GM18861 (cell line): ENCODE data around the gene BTC.
"Not testable (repeated sequence)": the region's sequence is repeated elsewhere in the genome, so short reads cannot be mapped to it uniquely, and the experiment has no call there.

Source experiments
- ATAC-seq: cut with Tn5 transposase; IDR thresholded peaks from one replicate; pipeline ENCODE4 v1.9.1; 2021; ENCODE audit not compliant: unreplicated experiment

The BTC gene

GRCh38 chr4:74758551-74759145 is 35.7 kb downstream of the BTC start:
- no peak for ATAC-seq

DNA sequence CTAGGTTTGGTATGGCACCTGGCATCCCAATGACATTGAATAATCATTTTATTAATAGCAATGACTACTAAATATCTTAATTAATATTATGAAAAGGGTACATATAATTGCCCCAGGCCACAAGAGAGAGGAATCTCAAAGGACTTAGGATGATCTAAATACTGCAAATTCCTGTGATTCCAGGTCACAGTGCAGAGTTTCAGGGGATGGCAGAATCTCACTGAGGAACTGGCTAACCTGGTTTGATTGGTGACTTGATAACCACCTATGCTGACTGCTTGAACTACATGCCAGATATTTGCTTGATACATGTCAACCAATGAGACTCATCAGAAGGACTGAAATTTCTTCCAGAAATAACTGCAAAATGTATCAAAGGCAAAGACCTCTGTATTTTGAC is 37.2 kb downstream of the BTC start:
- ATAC-seq = no peak

DNA sequence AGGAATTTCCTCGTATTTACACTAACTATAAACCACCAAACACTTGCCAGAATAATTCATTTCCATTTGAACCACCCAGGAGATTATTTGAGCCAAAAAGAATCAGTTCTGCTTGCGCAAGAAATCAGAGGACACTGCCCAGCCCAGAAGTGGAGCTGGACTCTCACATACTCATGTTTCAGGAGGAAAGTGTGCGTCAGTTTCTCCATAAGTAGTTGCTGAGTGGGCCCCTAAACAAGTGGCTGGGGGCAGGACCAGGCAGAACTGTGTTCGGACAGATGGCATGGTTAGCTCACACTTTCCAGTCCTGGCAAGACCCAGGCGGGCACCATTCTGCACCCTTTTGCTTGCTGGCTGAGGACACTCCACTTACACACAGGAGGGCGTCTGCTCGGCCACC is 38.8 kb downstream of the BTC start:
- ATAC-seq = no peak

DNA sequence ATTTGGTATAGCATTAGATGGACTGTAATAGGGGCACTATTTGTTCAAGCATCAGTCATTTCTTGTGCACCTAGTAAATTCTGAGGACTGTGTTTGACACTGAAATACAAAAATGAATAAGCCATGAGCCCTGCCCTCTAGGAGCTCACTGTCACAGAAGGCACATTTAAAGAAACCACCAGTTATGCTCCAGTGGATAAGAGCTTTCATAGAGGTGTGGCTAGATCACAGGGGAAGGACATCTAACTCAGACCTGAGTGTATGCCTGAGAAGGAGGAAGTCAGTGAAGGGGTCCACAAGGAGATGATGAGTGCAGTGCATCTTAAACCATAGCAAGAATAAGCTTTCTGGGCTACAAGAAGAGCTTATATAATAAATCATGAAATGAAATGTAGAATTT is 40.1 kb downstream of the BTC start:
- peak; percentile 93 for ATAC-seq

DNA sequence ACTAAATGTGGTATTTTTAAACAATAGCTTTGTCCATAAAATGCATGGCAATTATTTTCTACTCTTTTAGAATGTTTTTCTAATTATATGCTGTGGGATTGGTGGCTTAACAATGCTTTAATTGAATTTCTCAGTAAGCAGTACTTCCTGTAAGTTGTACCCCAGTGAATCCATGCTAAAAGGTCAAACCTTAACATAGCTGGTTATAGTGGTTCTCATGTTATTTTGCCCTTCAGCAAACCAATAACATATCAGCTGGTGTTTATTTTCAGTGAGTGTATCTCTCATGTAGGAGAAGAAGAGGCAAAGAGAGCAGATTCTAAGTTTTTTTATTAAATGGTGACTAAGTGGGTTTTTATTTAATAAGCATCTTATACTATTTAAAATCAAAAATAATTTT is 41.5 kb downstream of the BTC start:
- ATAC-seq = no peak

GRCh38 chr4:74751856-74752255 is 42.5 kb downstream of the BTC start:
- ATAC-seq = no peak

- no peak for ATAC-seq
Observed at GRCh38 chr4:74751247-74751646, 43.1 kb downstream of the BTC start.

- no peak for ATAC-seq
Observed at GRCh38 chr4:74742185-74742584, 52.1 kb downstream of the BTC start.

- ATAC-seq = no peak
Observed at GRCh38 chr4:74738464-74739143, 55.7 kb downstream of the BTC start.

DNA sequence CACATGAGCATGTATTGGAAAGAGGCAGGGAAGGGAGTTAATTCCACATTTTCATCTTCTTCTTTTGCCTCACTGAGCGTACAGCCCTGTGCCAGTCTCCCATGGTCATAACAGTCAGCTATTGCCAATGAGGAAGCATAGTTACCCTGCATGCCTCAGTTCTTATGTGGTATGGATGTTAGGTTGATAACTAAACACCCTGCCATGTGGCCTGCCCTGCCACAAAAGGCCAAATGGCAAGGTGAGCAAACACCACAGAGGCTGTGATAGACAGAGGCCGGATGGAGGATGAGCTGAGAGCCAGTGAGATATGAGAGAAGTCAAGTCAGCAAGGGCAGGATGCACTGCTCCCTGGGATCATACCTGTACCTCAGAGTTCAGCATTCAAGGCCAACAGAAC is 59.3 kb downstream of the BTC start:
- ATAC-seq = no peak

DNA sequence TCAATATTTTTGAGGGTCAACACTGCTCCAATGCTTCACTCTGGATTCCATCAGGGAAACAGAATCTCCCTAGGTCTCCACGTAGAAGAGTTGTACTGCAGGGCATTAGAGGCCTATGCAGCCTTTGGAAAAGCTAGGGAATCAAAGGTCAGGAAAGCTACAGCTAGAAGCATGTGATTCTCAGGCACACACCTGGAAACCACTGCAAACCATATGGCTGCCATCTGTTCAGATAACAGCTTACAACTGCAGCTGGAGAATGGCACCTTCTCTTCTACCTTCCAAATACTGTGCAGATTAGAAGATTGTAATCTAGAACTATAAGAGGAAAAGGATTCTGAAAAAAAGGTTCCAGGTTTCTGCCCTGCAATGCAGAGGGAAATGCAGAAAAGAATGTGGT is 60.6 kb downstream of the BTC start:
- no peak for ATAC-seq

- no peak for ATAC-seq
Observed at GRCh38 chr4:74724979-74725378, 69.3 kb downstream of the BTC start.

DNA sequence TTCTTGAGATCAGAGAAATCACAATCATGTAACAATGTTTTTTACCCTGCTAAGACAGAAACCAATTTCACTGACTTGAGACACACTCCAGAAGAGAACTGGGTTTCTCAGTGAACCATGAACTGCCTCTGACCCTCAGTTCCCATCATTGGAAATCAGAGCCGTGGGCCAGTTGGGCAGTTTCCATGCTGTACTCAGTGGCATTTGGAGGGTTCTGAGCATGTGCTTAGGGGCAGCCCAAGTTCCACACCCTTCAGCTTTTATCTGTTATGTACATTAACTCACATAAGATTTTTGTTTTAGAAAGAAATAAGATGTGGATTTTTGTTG is 77.9 kb downstream of the BTC start:
- ATAC-seq = no peak

- ATAC-seq = peak; percentile 99
Observed at GRCh38 chr4:74715706-74716435, 78.5 kb downstream of the BTC start.

DNA sequence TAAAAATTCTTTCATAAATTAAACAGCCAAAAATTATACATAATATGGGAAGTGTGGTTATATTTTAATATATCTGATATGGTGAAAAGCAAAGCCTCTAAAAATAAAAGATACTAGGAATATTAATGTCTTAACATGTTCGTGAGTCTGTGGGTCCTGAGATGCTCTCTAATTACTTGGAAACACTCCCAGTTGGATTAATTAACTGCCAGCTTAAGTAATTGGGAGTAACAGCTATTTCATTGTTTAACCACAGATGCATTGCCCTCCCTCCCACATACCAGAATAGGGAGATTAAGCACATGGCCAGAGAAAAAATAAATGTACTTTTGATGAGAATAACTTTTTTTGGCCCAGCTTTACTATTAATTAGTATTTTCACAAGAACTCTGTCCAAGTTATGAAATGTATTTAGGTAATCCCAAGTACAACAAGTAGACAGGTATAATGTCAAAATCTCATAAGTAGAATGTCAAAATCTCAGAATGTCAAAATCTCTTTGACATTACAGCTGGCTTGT is 79.7 kb downstream of the BTC start:
- no peak for ATAC-seq

GRCh38 chr4:74708135-74708534 is 86.2 kb downstream of the BTC start:
- not testable (repeated sequence) for ATAC-seq
